ENCODE results near the gene LASP1NB.

The LASP1NB gene

GRCh38 chr17:38910325-38910724 lies 15.1 kb upstream of the LASP1NB start (continued):
- TF ChIP-seq, protein P1, sequence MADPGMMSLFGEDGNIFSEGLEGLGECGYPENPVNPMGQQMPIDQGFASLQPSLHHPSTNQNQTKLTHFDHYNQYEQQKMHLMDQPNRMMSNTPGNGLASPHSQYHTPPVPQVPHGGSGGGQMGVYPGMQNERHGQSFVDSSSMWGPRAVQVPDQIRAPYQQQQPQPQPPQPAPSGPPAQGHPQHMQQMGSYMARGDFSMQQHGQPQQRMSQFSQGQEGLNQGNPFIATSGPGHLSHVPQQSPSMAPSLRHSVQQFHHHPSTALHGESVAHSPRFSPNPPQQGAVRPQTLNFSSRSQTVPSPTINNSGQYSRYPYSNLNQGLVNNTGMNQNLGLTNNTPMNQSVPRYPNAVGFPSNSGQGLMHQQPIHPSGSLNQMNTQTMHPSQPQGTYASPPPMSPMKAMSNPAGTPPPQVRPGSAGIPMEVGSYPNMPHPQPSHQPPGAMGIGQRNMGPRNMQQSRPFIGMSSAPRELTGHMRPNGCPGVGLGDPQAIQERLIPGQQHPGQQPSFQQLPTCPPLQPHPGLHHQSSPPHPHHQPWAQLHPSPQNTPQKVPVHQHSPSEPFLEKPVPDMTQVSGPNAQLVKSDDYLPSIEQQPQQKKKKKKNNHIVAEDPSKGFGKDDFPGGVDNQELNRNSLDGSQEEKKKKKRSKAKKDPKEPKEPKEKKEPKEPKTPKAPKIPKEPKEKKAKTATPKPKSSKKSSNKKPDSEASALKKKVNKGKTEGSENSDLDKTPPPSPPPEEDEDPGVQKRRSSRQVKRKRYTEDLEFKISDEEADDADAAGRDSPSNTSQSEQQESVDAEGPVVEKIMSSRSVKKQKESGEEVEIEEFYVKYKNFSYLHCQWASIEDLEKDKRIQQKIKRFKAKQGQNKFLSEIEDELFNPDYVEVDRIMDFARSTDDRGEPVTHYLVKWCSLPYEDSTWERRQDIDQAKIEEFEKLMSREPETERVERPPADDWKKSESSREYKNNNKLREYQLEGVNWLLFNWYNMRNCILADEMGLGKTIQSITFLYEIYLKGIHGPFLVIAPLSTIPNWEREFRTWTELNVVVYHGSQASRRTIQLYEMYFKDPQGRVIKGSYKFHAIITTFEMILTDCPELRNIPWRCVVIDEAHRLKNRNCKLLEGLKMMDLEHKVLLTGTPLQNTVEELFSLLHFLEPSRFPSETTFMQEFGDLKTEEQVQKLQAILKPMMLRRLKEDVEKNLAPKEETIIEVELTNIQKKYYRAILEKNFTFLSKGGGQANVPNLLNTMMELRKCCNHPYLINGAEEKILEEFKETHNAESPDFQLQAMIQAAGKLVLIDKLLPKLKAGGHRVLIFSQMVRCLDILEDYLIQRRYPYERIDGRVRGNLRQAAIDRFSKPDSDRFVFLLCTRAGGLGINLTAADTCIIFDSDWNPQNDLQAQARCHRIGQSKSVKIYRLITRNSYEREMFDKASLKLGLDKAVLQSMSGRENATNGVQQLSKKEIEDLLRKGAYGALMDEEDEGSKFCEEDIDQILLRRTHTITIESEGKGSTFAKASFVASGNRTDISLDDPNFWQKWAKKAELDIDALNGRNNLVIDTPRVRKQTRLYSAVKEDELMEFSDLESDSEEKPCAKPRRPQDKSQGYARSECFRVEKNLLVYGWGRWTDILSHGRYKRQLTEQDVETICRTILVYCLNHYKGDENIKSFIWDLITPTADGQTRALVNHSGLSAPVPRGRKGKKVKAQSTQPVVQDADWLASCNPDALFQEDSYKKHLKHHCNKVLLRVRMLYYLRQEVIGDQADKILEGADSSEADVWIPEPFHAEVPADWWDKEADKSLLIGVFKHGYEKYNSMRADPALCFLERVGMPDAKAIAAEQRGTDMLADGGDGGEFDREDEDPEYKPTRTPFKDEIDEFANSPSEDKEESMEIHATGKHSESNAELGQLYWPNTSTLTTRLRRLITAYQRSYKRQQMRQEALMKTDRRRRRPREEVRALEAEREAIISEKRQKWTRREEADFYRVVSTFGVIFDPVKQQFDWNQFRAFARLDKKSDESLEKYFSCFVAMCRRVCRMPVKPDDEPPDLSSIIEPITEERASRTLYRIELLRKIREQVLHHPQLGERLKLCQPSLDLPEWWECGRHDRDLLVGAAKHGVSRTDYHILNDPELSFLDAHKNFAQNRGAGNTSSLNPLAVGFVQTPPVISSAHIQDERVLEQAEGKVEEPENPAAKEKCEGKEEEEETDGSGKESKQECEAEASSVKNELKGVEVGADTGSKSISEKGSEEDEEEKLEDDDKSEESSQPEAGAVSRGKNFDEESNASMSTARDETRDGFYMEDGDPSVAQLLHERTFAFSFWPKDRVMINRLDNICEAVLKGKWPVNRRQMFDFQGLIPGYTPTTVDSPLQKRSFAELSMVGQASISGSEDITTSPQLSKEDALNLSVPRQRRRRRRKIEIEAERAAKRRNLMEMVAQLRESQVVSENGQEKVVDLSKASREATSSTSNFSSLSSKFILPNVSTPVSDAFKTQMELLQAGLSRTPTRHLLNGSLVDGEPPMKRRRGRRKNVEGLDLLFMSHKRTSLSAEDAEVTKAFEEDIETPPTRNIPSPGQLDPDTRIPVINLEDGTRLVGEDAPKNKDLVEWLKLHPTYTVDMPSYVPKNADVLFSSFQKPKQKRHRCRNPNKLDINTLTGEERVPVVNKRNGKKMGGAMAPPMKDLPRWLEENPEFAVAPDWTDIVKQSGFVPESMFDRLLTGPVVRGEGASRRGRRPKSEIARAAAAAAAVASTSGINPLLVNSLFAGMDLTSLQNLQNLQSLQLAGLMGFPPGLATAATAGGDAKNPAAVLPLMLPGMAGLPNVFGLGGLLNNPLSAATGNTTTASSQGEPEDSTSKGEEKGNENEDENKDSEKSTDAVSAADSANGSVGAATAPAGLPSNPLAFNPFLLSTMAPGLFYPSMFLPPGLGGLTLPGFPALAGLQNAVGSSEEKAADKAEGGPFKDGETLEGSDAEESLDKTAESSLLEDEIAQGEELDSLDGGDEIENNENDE (IDR thresholded peaks at IDR 0.05; ENCODE audit: insufficient replicate concordance, low read length), result no peak
- no peak for TF ChIP-seq SAP30 (IDR thresholded peaks at IDR 0.05; ENCODE audit: insufficient read depth, insufficient replicate concordance, low read length)
- no peak for TF ChIP-seq CHD2 (IDR thresholded peaks at IDR 0.05; ENCODE audit: low read length)
- no peak for TF ChIP-seq RNF2 (IDR thresholded peaks at IDR 0.05; ENCODE audit: borderline replicate concordance, low read depth, low read length, missing control alignments, poor library complexity, severe bottlenecking)
- TF ChIP-seq ZNF274 (IDR thresholded peaks at IDR 0.05; ENCODE audit: borderline replicate concordance, extremely low read depth, low read length), result no peak
- TF ChIP-seq SUZ12 (IDR thresholded peaks at IDR 0.05; ENCODE audit: low read length), result no peak
- TF ChIP-seq NANOG (IDR thresholded peaks at IDR 0.05; ENCODE audit: insufficient read depth, low read depth, low read length, poor library complexity, severe bottlenecking), result no peak
- TF ChIP-seq E2F6 (IDR thresholded peaks at IDR 0.05), result no peak
- TF ChIP-seq SIN3A (conservative IDR thresholded peaks at IDR 0.05 in 1 of 2, IDR thresholded peaks at IDR 0.05 in 1 of 2; ENCODE audit: low read depth in 1 of 2, low read length in 2 of 2), result no peak
- TF ChIP-seq PHF8 (conservative IDR thresholded peaks at IDR 0.05; ENCODE audit: low read depth, low read length), result no peak
